ENCODE results near the gene NQO1. TPM values are rescaled to one million over a fixed set of nuclear protein-coding genes. Genes with fewer than 3 reads are reported as not detected.

The NQO1 gene
- total RNA-seq, 1 donor from 2014 or later = 112 TPM

DNA sequence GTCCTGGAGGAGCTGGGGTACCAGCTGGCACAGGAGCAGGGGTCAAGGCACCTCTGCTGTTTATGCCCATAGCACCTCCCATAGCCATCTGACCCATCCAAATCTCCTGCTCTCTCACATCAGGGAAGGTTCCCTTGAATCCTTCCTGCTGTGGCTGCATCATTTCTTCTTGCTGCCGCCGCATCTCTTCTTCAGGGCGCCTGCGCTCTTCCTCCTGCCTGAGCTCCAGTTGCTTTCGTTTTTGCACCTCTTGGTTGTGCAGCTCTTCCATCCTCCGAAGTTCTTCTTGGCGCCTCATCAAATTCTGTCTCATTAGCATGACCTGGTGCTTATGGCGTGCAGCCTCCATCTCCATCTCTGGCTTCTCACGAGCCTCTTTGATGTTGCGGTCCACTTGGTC is 30.3 kb upstream of the NQO1 start:
- no peak overlapping the region for H3K27ac Mint-ChIP-seq
- peaks cover 8% of the 10 kb centered on the region for H3K4me1 Mint-ChIP-seq (ENCODE audit: unreplicated experiment)
- peaks cover 12% of the 10 kb centered on the region for H3K36me3 Mint-ChIP-seq
- H3K9me3 Mint-ChIP-seq = no peaks in the 10 kb centered on the region
- DNase-seq (ENCODE audit: extremely low spot score, unreplicated experiment) = no peak
- TF ChIP-seq, protein P1, sequence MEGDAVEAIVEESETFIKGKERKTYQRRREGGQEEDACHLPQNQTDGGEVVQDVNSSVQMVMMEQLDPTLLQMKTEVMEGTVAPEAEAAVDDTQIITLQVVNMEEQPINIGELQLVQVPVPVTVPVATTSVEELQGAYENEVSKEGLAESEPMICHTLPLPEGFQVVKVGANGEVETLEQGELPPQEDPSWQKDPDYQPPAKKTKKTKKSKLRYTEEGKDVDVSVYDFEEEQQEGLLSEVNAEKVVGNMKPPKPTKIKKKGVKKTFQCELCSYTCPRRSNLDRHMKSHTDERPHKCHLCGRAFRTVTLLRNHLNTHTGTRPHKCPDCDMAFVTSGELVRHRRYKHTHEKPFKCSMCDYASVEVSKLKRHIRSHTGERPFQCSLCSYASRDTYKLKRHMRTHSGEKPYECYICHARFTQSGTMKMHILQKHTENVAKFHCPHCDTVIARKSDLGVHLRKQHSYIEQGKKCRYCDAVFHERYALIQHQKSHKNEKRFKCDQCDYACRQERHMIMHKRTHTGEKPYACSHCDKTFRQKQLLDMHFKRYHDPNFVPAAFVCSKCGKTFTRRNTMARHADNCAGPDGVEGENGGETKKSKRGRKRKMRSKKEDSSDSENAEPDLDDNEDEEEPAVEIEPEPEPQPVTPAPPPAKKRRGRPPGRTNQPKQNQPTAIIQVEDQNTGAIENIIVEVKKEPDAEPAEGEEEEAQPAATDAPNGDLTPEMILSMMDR (conservative IDR thresholded peaks at IDR 0.05) = no peak
- H3K4me3 Mint-ChIP-seq = no peak overlapping the region
- H3K27me3 Mint-ChIP-seq = peaks cover 6% of the 10 kb centered on the region

DNA sequence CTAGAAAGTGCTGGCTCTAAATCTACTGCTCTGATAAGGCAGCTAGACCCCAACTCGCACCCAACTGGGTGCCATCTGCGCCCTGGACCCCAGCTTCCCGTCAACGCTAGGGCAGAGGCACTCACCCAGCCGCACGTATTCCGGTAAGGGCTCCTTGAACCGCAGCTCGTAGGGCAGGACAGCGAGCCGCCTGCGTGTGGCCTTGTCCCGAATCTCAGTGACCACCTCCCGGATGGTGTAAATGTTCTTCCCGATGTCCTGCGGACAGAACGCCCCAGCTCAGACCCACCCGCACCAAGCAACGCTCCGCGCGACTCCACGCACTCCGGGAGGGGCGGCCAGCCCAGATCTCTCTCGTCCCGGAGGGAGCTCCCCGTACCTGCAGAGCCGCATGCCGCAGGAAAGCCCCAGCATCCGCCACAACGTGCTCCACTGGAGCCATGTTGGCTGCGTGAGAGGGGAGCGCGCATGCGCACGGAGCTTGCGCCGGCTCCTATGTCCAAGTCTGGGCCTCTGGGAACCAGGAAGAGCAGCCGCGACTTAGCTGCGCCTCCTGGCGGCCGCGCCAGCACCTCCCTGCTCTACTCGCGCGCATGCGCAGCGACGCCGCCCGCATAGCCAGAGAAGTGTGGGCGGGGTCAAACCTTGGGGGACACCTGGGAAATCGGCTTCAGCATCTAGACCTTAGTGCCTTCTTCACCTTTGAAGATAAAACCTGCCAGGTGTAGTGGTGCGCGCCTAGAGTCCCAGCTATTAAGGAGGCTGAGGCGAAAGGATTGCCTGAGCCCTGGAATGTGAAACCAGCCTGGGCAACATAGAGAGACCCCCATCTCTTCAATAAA is 28.3 kb upstream of the NQO1 start, which contains the start of gene NOB1:
Gene NOB1, minus strand, starts transcription at position 458 of the 842 bp plus-strand sequence. Its CDS starts 16 bp downstream, at position 442.
- H3K4me1 Mint-ChIP-seq (ENCODE audit: unreplicated experiment) = peaks cover 8% of the 10 kb centered on the region
- TF ChIP-seq, protein P1 (conservative IDR thresholded peaks at IDR 0.05) = peak; percentile 98
- DNase-seq (ENCODE audit: extremely low spot score, unreplicated experiment) = peak; percentile 97

DNA sequence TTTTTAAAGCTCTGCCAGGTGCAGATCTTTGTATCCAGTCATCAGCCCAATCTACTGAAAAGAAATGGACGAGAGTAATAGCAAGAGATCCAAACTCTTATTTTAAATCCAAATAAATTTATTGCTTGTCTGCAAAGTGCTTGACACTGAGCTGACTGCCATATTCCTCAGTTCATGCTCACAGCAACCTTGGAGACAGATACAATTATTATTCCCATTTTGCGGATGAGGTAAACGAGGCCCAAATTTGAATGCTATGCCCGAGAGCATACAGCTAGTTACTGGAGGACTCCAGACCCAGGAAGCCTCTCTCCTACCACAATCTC is 27.7 kb upstream of the NQO1 start:
- H3K36me3 Mint-ChIP-seq = peaks cover 12% of the 10 kb centered on the region
- no peak for DNase-seq (ENCODE audit: extremely low spot score, unreplicated experiment)
- H3K27me3 Mint-ChIP-seq = peaks cover 6% of the 10 kb centered on the region
- TF ChIP-seq, protein P1 (conservative IDR thresholded peaks at IDR 0.05) = no peak
- peak overlapping the region; percentile 99 for H3K27ac Mint-ChIP-seq
- H3K4me1 Mint-ChIP-seq (ENCODE audit: unreplicated experiment) = peaks cover 8% of the 10 kb centered on the region
- H3K9me3 Mint-ChIP-seq = no peaks in the 10 kb centered on the region
- peak overlapping the region; percentile 100 for H3K4me3 Mint-ChIP-seq

More for the DNA sequence above, 28.3 kb upstream of the NQO1 start, which contains the start of gene NOB1:
- Mint-ChIP-seq H3K27ac (peak within 1 kb of the TSS; percentile 99), H3K36me3 (peaks cover 12% of the 10 kb centered on the region), H3K27me3 (peaks cover 6% of the 10 kb centered on the region), H3K4me3 (peak within 1 kb of the TSS; percentile 100), H3K9me3 (no peaks in the 10 kb centered on the region)

DNA sequence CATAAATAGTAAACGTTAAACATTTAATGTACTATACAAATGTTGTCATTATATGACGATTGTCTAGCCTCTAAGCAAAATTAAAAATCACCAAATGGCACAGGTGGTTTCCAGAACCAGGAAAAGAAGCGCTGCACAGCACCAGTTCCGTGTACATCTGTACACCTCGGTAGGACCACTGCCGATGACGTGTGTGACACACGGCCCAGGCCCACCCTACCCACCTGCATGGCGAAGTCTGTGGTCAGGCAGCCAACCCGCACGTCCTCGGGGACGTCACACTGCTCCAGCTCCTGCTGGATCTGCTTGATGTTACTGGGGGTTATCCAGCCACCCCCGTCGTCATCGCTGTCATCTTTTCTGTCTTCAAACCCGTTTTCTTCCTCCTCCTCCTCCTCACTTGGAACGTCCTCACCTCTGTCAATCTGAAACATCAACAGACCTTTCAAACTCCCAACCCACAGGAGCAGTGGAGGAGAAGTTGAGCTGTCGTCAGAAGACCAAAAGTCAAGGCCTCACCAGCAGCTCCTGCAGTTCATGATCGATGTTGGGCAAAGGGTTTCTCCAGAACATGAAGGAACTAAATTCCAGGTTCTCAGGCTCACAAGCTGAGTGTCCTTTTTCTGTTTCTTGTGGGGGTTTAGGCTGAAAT is 22.5 kb upstream of the NQO1 start:
- Mint-ChIP-seq H3K9me3 (no peaks in the 10 kb centered on the region), H3K27ac (no peak overlapping the region), H3K27me3 (no peaks in the 10 kb centered on the region), H3K36me3 (peaks cover 26% of the 10 kb centered on the region), H3K4me3 (no peak overlapping the region), H3K4me1 (ENCODE audit: unreplicated experiment) (peaks cover 4% of the 10 kb centered on the region)
- TF ChIP-seq, protein P1 (conservative IDR thresholded peaks at IDR 0.05) = no peak
- no peak for DNase-seq (ENCODE audit: extremely low spot score, unreplicated experiment)

DNA sequence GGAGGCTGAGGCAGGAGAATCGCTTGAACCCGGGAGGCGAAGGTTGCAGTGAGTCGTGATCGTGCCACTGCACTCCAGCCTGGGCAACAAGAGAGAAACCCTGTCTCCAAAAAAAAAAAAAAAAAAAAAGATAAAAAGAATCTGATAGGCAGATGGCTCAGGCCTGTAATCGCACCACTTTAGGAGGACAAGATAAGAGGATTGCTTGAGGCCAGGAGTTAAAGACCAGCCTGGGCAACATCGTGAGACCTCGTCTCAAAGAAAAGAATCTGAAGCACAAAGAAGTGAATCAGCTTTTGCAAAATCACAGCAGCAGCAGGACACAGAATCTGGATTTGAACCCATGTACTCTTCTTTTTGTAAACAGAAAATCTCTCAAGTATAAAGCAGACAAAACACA is 20.8 kb upstream of the NQO1 start:
- no peak overlapping the region for H3K27ac Mint-ChIP-seq
- H3K4me3 Mint-ChIP-seq = no peak overlapping the region
- peaks cover 31% of the 10 kb centered on the region for H3K36me3 Mint-ChIP-seq
- DNase-seq (ENCODE audit: extremely low spot score, unreplicated experiment) = no peak
- H3K9me3 Mint-ChIP-seq = no peaks in the 10 kb centered on the region
- peaks cover 9% of the 10 kb centered on the region for H3K4me1 Mint-ChIP-seq (ENCODE audit: unreplicated experiment)
- TF ChIP-seq, protein P1 (conservative IDR thresholded peaks at IDR 0.05) = no peak
- no peaks in the 10 kb centered on the region for H3K27me3 Mint-ChIP-seq
